Activated T-cell treated with anti-CD3 and anti-CD28 coated beads, Interleukin-2, amount 50 U/mL, for 48 hours (primary cell): ENCODE data around the gene PTPRG.

ENCODE experiments used
- DNase-seq, 2 experiments: peaks; one replicate each; pipeline ENCODE4 v3.0.0-alpha.2; 2020

PTPRG gene

GRCh38 chr3:61591300-61591699, 29.9 kb downstream of the PTPRG start:
- DNase-seq, result no peak

- DNase-seq, result no peak
Observed at GRCh38 chr3:61593446-61594029, 32.2 kb downstream of the PTPRG start.

- DNase-seq, result no peak
Observed at GRCh38 chr3:61594144-61594963, 33.0 kb downstream of the PTPRG start.

- DNase-seq, result no peak
Observed at GRCh38 chr3:61594964-61595285, 33.6 kb downstream of the PTPRG start.

GRCh38 chr3:61595288-61595687, 33.9 kb downstream of the PTPRG start:
- DNase-seq, result no peak

- no peak for DNase-seq
Observed at GRCh38 chr3:61595826-61596225, 34.5 kb downstream of the PTPRG start.

- no peak for DNase-seq
Observed at GRCh38 chr3:61597906-61598305, 36.5 kb downstream of the PTPRG start.

GRCh38 chr3:61600195-61600594, 38.8 kb downstream of the PTPRG start:
- DNase-seq, result no peak

GRCh38 chr3:61601831-61602230, 40.5 kb downstream of the PTPRG start:
- DNase-seq, result no peak

GRCh38 chr3:61602466-61602865, 41.1 kb downstream of the PTPRG start:
- no peak for DNase-seq

GRCh38 chr3:61605589-61606175, 44.3 kb downstream of the PTPRG start:
- no peak for DNase-seq

- DNase-seq, result no peak
Observed at GRCh38 chr3:61606196-61606595, 44.8 kb downstream of the PTPRG start.

GRCh38 chr3:61608072-61608471, 46.7 kb downstream of the PTPRG start:
- no peak for DNase-seq

GRCh38 chr3:61608711-61609110, 47.3 kb downstream of the PTPRG start:
- DNase-seq, result no peak

GRCh38 chr3:61610316-61610715, 48.9 kb downstream of the PTPRG start:
- no peak for DNase-seq

- DNase-seq, result no peak
Observed at GRCh38 chr3:61612211-61613194, 51.1 kb downstream of the PTPRG start.

- DNase-seq, result no peak
Observed at GRCh38 chr3:61613666-61614065, 52.3 kb downstream of the PTPRG start.

GRCh38 chr3:61615643-61616042, 54.3 kb downstream of the PTPRG start:
- DNase-seq, result no peak

- no peak for DNase-seq
Observed at GRCh38 chr3:61616586-61616985, 55.2 kb downstream of the PTPRG start.

- DNase-seq, result no peak
Observed at GRCh38 chr3:61617041-61617440, 55.7 kb downstream of the PTPRG start.

GRCh38 chr3:61617651-61618050, 56.3 kb downstream of the PTPRG start:
- no peak for DNase-seq

- DNase-seq, result no peak
Observed at GRCh38 chr3:61618231-61618630, 56.9 kb downstream of the PTPRG start.

- DNase-seq, result no peak
Observed at GRCh38 chr3:61618871-61619270, 57.5 kb downstream of the PTPRG start.
